GM10266 (cell line): ENCODE results near the gene FUBP3.
"Not testable (repeated sequence)": the region's sequence is repeated elsewhere in the genome, so short reads cannot be mapped to it uniquely, and the experiment has no call there.

Experiments
- DNase-seq: peaks from one replicate; pipeline ENCODE4 v3.0.0; 2012; ENCODE audit errors: extremely low spot score
- CTCF ChIP-seq: IDR thresholded peaks from 2 replicates; pipeline ENCODE4 v1.5.1; 2012; ENCODE audit warnings: mild to moderate bottlenecking, low read depth; ENCODE audit not compliant: control insufficient read depth, insufficient read depth; ENCODE audit errors: missing control alignments

FUBP3 gene

GRCh38 chr9:130685104-130685503 is 105.7 kb downstream of the FUBP3 start:
- no peak for DNase-seq
- no peak for TF ChIP-seq CTCF

DNA sequence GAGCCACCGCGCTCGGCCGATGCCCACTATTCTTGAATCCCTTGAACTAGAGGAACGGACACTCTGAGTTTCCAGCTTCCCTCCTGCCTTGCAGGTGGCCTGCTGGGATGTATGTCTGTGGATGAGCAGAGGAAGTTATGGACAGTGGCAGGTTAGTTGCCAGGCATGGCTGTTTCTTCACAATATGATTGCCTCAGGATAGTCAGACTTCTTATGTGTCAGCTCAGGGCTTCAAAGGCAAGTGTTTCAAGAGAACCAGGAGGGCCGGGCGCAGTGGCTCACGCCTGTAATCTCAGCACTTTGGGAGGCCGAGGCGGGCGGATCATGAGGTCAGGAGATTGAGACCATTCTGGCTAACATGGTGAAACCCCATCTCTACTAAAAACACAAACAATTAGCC is 106.6 kb downstream of the FUBP3 start:
- DNase-seq: not testable (repeated sequence)

DNA sequence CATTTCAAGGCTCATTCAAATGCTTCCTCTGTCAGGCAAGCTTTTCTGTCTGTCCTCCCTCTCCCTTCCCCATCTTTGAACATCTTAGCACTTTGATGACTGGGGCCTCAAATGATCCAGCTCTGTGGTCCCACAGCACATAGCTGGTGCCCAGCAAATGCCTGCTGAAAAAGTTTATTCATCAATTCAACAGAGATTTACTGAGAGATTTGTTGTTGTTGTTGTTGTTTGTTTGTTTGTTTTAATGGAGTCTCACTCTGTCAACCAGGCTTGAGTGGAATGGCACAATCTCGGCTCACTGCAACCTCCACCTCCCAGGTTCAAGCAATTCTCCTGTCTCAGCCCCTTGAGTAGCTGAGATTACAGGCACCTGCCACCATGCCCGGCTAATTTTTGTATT is 108.2 kb downstream of the FUBP3 start:
- DNase-seq: no peak
- TF ChIP-seq CTCF: no peak
